Endothelial cell (in vitro differentiated cells): ENCODE results near the gene SLC25A13. TPM values are rescaled to one million over a fixed set of nuclear protein-coding genes. Genes with fewer than 3 reads are reported as not detected.

ENCODE experiments used
- DNase-seq: peaks from one replicate; pipeline ENCODE4 v3.0.0; 2021; ENCODE audit warnings: low spot score
- H3K27ac Mint-ChIP-seq: one replicate; pipeline ENCODE4 v1.8.0; 2021; ENCODE audit warnings: mixed read lengths, inconsistent platforms; ENCODE audit not compliant: unreplicated experiment
- H3K27me3 Mint-ChIP-seq: one replicate; pipeline ENCODE4 v1.8.0; 2021; ENCODE audit warnings: mild to moderate bottlenecking, moderate library complexity, mixed read lengths, inconsistent platforms; ENCODE audit not compliant: unreplicated experiment
- H3K36me3 Mint-ChIP-seq: one replicate; pipeline ENCODE4 v1.8.0; 2021; ENCODE audit warnings: mild to moderate bottlenecking, low read depth, mixed read lengths, inconsistent platforms; ENCODE audit not compliant: unreplicated experiment
- H3K4me1 Mint-ChIP-seq: one replicate; pipeline ENCODE4 v1.8.0; 2021; ENCODE audit warnings: mild to moderate bottlenecking, mixed read lengths, inconsistent platforms; ENCODE audit not compliant: unreplicated experiment
- H3K4me3 Mint-ChIP-seq: one replicate; pipeline ENCODE4 v1.8.0; 2021; ENCODE audit warnings: mild to moderate bottlenecking, mixed read lengths, inconsistent platforms; ENCODE audit not compliant: unreplicated experiment
- H3K9me3 Mint-ChIP-seq: one replicate; pipeline ENCODE4 v1.8.0; 2021; ENCODE audit warnings: mixed read lengths, inconsistent platforms; ENCODE audit not compliant: unreplicated experiment
- CTCF ChIP-seq: fragments of 200-600 bp; sonication (generic); IDR thresholded peaks from one replicate; pipeline ENCODE4 v1.5.0; 2021; ENCODE audit warnings: antibody characterized with exemption; ENCODE audit not compliant: unreplicated experiment
- total RNA-seq: library from RNA; stranded (reverse); fragmentation: NEBNext Ultra II Directional; extraction: Animal tissue kit (Norgen Biotek cat#: 25700); gene quantifications from one replicate; pipeline ENCODE4 v1.2.1, GENCODE V29; 2021; ENCODE audit not compliant: unreplicated experiment

Gene SLC25A13
- total RNA-seq, 1 donor from 2014 or later = 69.6 TPM

GRCh38 chr7:96344236-96344635, 22.3 kb upstream of the SLC25A13 start:
- Mint-ChIP-seq H3K9me3 (no peaks in the 10 kb centered on the region), H3K36me3 (no peaks in the 10 kb centered on the region), H3K27ac (no peak overlapping the region), H3K27me3 (peaks cover 1% of the 10 kb centered on the region), H3K4me1 (peaks cover 6% of the 10 kb centered on the region), H3K4me3 (no peak overlapping the region)
- no peak for DNase-seq
- no peak for TF ChIP-seq CTCF

- Mint-ChIP-seq H3K36me3 (no peaks in the 10 kb centered on the region), H3K27ac (no peak overlapping the region), H3K4me3 (no peak overlapping the region), H3K4me1 (peaks cover 6% of the 10 kb centered on the region), H3K27me3 (peaks cover 1% of the 10 kb centered on the region), H3K9me3 (no peaks in the 10 kb centered on the region)
- no peak for TF ChIP-seq CTCF
- no peak for DNase-seq
Observed at GRCh38 chr7:96342049-96342448, 20.2 kb upstream of the SLC25A13 start.

GRCh38 chr7:96337519-96337918, 15.6 kb upstream of the SLC25A13 start:
- H3K4me1 Mint-ChIP-seq = peaks cover 6% of the 10 kb centered on the region
- H3K9me3 Mint-ChIP-seq = no peaks in the 10 kb centered on the region
- H3K27ac Mint-ChIP-seq = no peak overlapping the region
- no peak overlapping the region for H3K4me3 Mint-ChIP-seq
- no peak for DNase-seq
- no peaks in the 10 kb centered on the region for H3K36me3 Mint-ChIP-seq
- H3K27me3 Mint-ChIP-seq = no peaks in the 10 kb centered on the region
- no peak for TF ChIP-seq CTCF

- TF ChIP-seq CTCF = no peak
- H3K36me3 Mint-ChIP-seq = no peaks in the 10 kb centered on the region
Observed at GRCh38 chr7:96332325-96332724, 10.4 kb upstream of the SLC25A13 start.

GRCh38 chr7:96331775-96332174, 9.9 kb upstream of the SLC25A13 start:
- Mint-ChIP-seq H3K36me3 (no peaks in the 10 kb centered on the region), H3K4me1 (peaks cover 13% of the 10 kb centered on the region), H3K4me3 (no peak overlapping the region), H3K27ac (no peak overlapping the region), H3K27me3 (peaks cover 1% of the 10 kb centered on the region), H3K9me3 (no peaks in the 10 kb centered on the region)
- no peak for DNase-seq
- no peak for TF ChIP-seq CTCF

More at GRCh38 chr7:96332325-96332724, 10.4 kb upstream of the SLC25A13 start:
- DNase-seq = no peak
- Mint-ChIP-seq H3K4me1 (peaks cover 13% of the 10 kb centered on the region), H3K4me3 (no peak overlapping the region), H3K9me3 (no peaks in the 10 kb centered on the region), H3K27ac (no peak overlapping the region), H3K27me3 (peaks cover 1% of the 10 kb centered on the region)
